NT2/D1 (cell line): ENCODE measurements around the gene LPCAT3.

Experiments used
- SUZ12 ChIP-seq: IDR thresholded peaks from 2 replicates; pipeline ENCODE4 v1.6.1; 2011; ENCODE audit not compliant: insufficient read length, insufficient read depth; ENCODE audit errors: extremely low read depth
- YY1 ChIP-seq: IDR thresholded peaks from 2 replicates; pipeline ENCODE4 v1.6.1; 2011; ENCODE audit not compliant: insufficient read length, insufficient read depth
- ZNF274 ChIP-seq: IDR thresholded peaks from 2 replicates; pipeline ENCODE4 v1.6.1; 2011; ENCODE audit warnings: mild to moderate bottlenecking, low read depth, low read length

GRCh38 chr12:6945613-6946012 lies 72.7 kb downstream of the LPCAT3 start:
- TF ChIP-seq ZNF274 (no peak), YY1 (no peak), SUZ12 (no peak)
